K562 (cell line): Measurements from ENCODE around the gene ID1. TPM values are rescaled to one million over a fixed set of nuclear protein-coding genes. Genes with fewer than 3 reads are reported as not detected.
A peak's percentile ranks its signal among the peaks of the same experiment; 100 is the strongest.

Experiments used
- ATF3 ChIP-seq, 2 experiments: fragments of 450-650 bp in 1 of 2; sonication (generic) in 1 of 2; formaldehyde crosslinking in 1 of 2; IDR thresholded peaks in 1 of 2; conservative IDR thresholded peaks in 1 of 2; 2 replicates each; pipeline versions ENCODE4 v1.6.1 to v1.8.1; 2016 to 2023; ENCODE audit warnings: mild to moderate bottlenecking in 2 of 2, moderate library complexity in 2 of 2, inconsistent platforms in 1 of 2, missing genetic modification reagents in 1 of 2
- CEBPG ChIP-seq, 3 experiments: fragments of 200-800 bp in 1 of 3; sonication (Bioruptor generic) in 1 of 3; sonication (generic) in 1 of 3; formaldehyde crosslinking in 1 of 3; IDR thresholded peaks in 2 of 3; conservative IDR thresholded peaks in 1 of 3; 2 replicates each; pipeline versions ENCODE4 v1.6.1 to v1.8.0; 2016 to 2022; ENCODE audit warnings: missing compliant biosample characterization in 2 of 3, missing genetic modification characterization in 2 of 3, mild to moderate bottlenecking in 1 of 3, missing genetic modification reagents in 1 of 3
- CEBPZ ChIP-seq: fragments of 150-350 bp; IDR thresholded peaks from 2 replicates; pipeline ENCODE4 v1.6.1; 2014; ENCODE audit warnings: low read depth, mild to moderate bottlenecking, low read length, borderline replicate concordance
- DIDO1 ChIP-seq: fragments of 450-650 bp; IDR thresholded peaks from 2 replicates; pipeline ENCODE4 v1.6.1; 2016; ENCODE audit warnings: low read depth, missing biosample characterization, missing genetic modification characterization
- DMBX1 ChIP-seq: fragments of 250-450 bp; sonication (Bioruptor Pico); IDR thresholded peaks from 2 replicates; pipeline ENCODE4 v1.8.0; 2022; ENCODE audit warnings: inconsistent platforms, mild to moderate bottlenecking, moderate library complexity, borderline replicate concordance
- EGR1 ChIP-seq: fragments of 450-650 bp; conservative IDR thresholded peaks from 2 replicates; pipeline ENCODE4 v1.6.1; 2017; ENCODE audit warnings: mild to moderate bottlenecking
- ELK1 ChIP-seq: sonication (generic); formaldehyde crosslinking; IDR thresholded peaks from 2 replicates; pipeline ENCODE4 v1.8.1; 2022; ENCODE audit warnings: missing genetic modification reagents
- POLR2G ChIP-seq: fragments of 200-400 bp; formaldehyde crosslinking; IDR thresholded peaks from 2 replicates; pipeline ENCODE4 v1.6.1; 2017; ENCODE audit warnings: low read depth, mild to moderate bottlenecking, antibody characterized with exemption, low read length, moderate library complexity
- SMARCE1 ChIP-seq: fragments of 450-650 bp; IDR thresholded peaks from 2 replicates; pipeline ENCODE4 v1.7.1; 2016; ENCODE audit warnings: mild to moderate bottlenecking
- SOX6 ChIP-seq: fragments of 450-650 bp; IDR thresholded peaks from 2 replicates; pipeline ENCODE4 v1.6.1; 2014; ENCODE audit warnings: mild to moderate bottlenecking
- SP2 ChIP-seq: IDR thresholded peaks from 2 replicates; pipeline ENCODE4 v1.6.1; 2011; ENCODE audit warnings: mild to moderate bottlenecking, low read depth, low read length, moderate library complexity; ENCODE audit not compliant: poor library complexity, severe bottlenecking; ENCODE audit errors: extremely low read depth
- STAG1 ChIP-seq: sonication (generic); formaldehyde crosslinking; IDR thresholded peaks from 2 replicates; pipeline ENCODE4 v1.5.0; 2020; ENCODE audit warnings: missing genetic modification reagents, borderline replicate concordance
- XRCC5 ChIP-seq: fragments of 200-400 bp; formaldehyde crosslinking; IDR thresholded peaks from 2 replicates; pipeline ENCODE4 v1.6.1; 2017; ENCODE audit warnings: low read depth, mild to moderate bottlenecking, low read length
- ZBTB49 ChIP-seq: sonication (generic); formaldehyde crosslinking; IDR thresholded peaks from 2 replicates; pipeline ENCODE4 v1.8.0; 2022; ENCODE audit warnings: missing genetic modification reagents, mild to moderate bottlenecking, borderline replicate concordance
- ZNF347 ChIP-seq: fragments of 450-650 bp; formaldehyde crosslinking; IDR thresholded peaks from 2 replicates; pipeline ENCODE4 v1.4.0; 2020; ENCODE audit warnings: low read depth, mild to moderate bottlenecking, moderate library complexity
- ZNF584 ChIP-seq: fragments of 200-800 bp; sonication (Bioruptor generic); IDR thresholded peaks from 2 replicates; pipeline ENCODE4 v1.6.1; 2016; ENCODE audit warnings: low read depth, mild to moderate bottlenecking, missing genetic modification characterization, missing compliant biosample characterization
- ZNF717 ChIP-seq: fragments of 250-450 bp; sonication (Bioruptor Pico); IDR thresholded peaks from 2 replicates; pipeline ENCODE4 v1.5.0; 2021
- ZNF75A ChIP-seq: fragments of 450-650 bp; formaldehyde crosslinking; IDR thresholded peaks from 2 replicates; pipeline ENCODE4 v1.4.0; 2020; ENCODE audit warnings: mild to moderate bottlenecking
- polyA plus RNA-seq, 8 experiments: library from polyadenylated mRNA; depleted of rRNA in 4 of 8; stranded (reverse) in 5 of 8; unstranded in 3 of 8; fragments of >200 nt; fragmentation: Nextera tagmentation in 2 of 8; fragmentation: Illumina TruSeq in 1 of 8; extraction: Ambion mirVana in 2 of 8; extraction: Trizol in 1 of 8; gene quantifications; 2 replicates each; pipeline versions ENCODE4 v1.2.1 to v1.2.3, GENCODE V29; 2011 to 2014; ENCODE audit warnings: inconsistent platforms in 1 of 8, missing spikeins in 1 of 8
- total RNA-seq, 7 experiments: library from RNA; depleted of rRNA in 6 of 7; stranded (reverse); fragments of >200 nt in 6 of 7; fragmentation: Illumina TruSeq in 2 of 7; extraction: Trizol in 2 of 7; gene quantifications; 2 replicates each; pipeline versions ENCODE4 v1.2.1 to v1.2.3, GENCODE V29; 2011 to 2021; ENCODE audit warnings: low replicate concordance in 1 of 7

The ID1 gene
- total and polyA plus RNA-seq, 9 of the 15 experiments (the other 6 are each of a cell fraction or from before 2014, with no cell fraction given) = 1.4 to 358 (median 65.0) TPM

GRCh38 chr20:31572701-31573554, 32.2 kb upstream of the ID1 start (continued):
- TF ChIP-seq DMBX1 (CRISPR knock-in tag) (peak; percentile 86), ELK1 (CRISPR knock-in tag) (no peak), EGR1 (peak; percentile 91), DIDO1 (no peak), POLR2G (peak; percentile 97), SP2 (no peak), ZNF347 (CRISPR knock-in tag) (no peak), XRCC5 (peak; percentile 75; the same call in 1 of the 2 replicates), ZNF717 (no peak), STAG1 (CRISPR knock-in tag) (no peak), ZNF75A (CRISPR knock-in tag) (peak; percentile 53; the same call in 1 of the 2 replicates), CEBPG (CRISPR knock-in tag; IDR thresholded peaks at IDR 0.05) (peak; percentile 94), CEBPG (tag; conservative IDR thresholded peaks at IDR 0.05 in 1 of 2, IDR thresholded peaks at IDR 0.05 in 1 of 2) (peak; percentile 91 to 95), ATF3 (IDR thresholded peaks at IDR 0.05) (peak; percentile 97), ATF3 (CRISPR knock-in tag; conservative IDR thresholded peaks at IDR 0.05) (peak; percentile 75), CEBPZ (no peak), ZNF584 (CRISPR knock-in tag) (peak; percentile 81; the same call in 1 of the 2 replicates), SMARCE1 (peak; percentile 92), ZBTB49 (CRISPR knock-in tag) (no peak), SOX6 (peak; percentile 58; the same call in 1 of the 2 replicates)
